HepG2 (cell line): Measurements from ENCODE around the gene NLRC5. TPM values are rescaled to one million over a fixed set of nuclear protein-coding genes. Genes with fewer than 3 reads are reported as not detected.

ENCODE experiments used
- IKZF4 ChIP-seq: sonication (generic); formaldehyde crosslinking; IDR thresholded peaks from 2 replicates; pipeline ENCODE4 v1.5.1; 2020; ENCODE audit warnings: borderline replicate concordance, mild to moderate bottlenecking, low read depth, missing genetic modification reagents; ENCODE audit errors: not compliant biosample characterization
- MXI1 ChIP-seq: IDR thresholded peaks from 3 replicates; pipeline ENCODE4 v1.6.1; 2012; ENCODE audit warnings: low read depth, low read length, inconsistent platforms, borderline replicate concordance
- PAF1 ChIP-seq: IDR thresholded peaks from 2 replicates; pipeline ENCODE4 v1.6.1; 2016; ENCODE audit warnings: missing genetic modification reagents, missing compliant biosample characterization
- ZFP36 ChIP-seq: fragments of 150-350 bp; IDR thresholded peaks from 2 replicates; pipeline ENCODE4 v1.6.1; 2018; ENCODE audit warnings: borderline replicate concordance, low read length, low read depth; ENCODE audit not compliant: partially characterized antibody
- ZFP90 ChIP-seq: sonication (generic); formaldehyde crosslinking; IDR thresholded peaks from 2 replicates; pipeline ENCODE4 v1.8.0; 2022; ENCODE audit warnings: missing genetic modification reagents, mild to moderate bottlenecking, inconsistent platforms, borderline replicate concordance
- ZNF124 ChIP-seq: sonication (generic); formaldehyde crosslinking; IDR thresholded peaks from 2 replicates; pipeline ENCODE4 v1.4.0; 2020; ENCODE audit warnings: missing genetic modification reagents
- ZNF232 ChIP-seq: sonication (generic); formaldehyde crosslinking; IDR thresholded peaks from 2 replicates; pipeline ENCODE4 v1.4.0; 2020; ENCODE audit warnings: missing genetic modification reagents, borderline replicate concordance
- ZNF331 ChIP-seq: sonication (generic); formaldehyde crosslinking; IDR thresholded peaks from 2 replicates; pipeline ENCODE4 v1.4.0; 2020; ENCODE audit warnings: missing genetic modification reagents
- ZNF772 ChIP-seq: sonication (generic); formaldehyde crosslinking; IDR thresholded peaks from 2 replicates; pipeline ENCODE4 v1.5.0; 2020; ENCODE audit warnings: mild to moderate bottlenecking, missing genetic modification reagents
- ZNF777 ChIP-seq: sonication (generic); formaldehyde crosslinking; IDR thresholded peaks from 2 replicates; pipeline ENCODE4 v1.4.0; 2020; ENCODE audit warnings: missing genetic modification reagents
- ZNF780A ChIP-seq: sonication (generic); formaldehyde crosslinking; IDR thresholded peaks from 2 replicates; pipeline ENCODE4 v1.8.0; 2022; ENCODE audit warnings: mild to moderate bottlenecking, missing genetic modification reagents, moderate library complexity
- ZNF878 ChIP-seq: sonication (generic); formaldehyde crosslinking; IDR thresholded peaks from 2 replicates; pipeline ENCODE4 v1.8.1; 2023; ENCODE audit warnings: mild to moderate bottlenecking, missing genetic modification reagents, moderate library complexity
- ZSCAN12 ChIP-seq: sonication (generic); formaldehyde crosslinking; IDR thresholded peaks from 2 replicates; pipeline ENCODE4 v1.9.0; 2021; ENCODE audit warnings: mild to moderate bottlenecking, missing genetic modification reagents
- polyA plus RNA-seq, 8 experiments: library from polyadenylated mRNA; depleted of rRNA in 3 of 8; stranded (reverse) in 7 of 8; unstranded in 1 of 8; fragments of >200 nt; fragmentation: Illumina TruSeq in 4 of 8; extraction: Trizol in 4 of 8; gene quantifications; 2 replicates each; pipeline versions ENCODE4 v1.2.1 to v1.2.3, GENCODE V29; 2011 to 2016; ENCODE audit warnings: low read depth in 4 of 8, missing spikeins in 1 of 8, mixed read lengths in 1 of 8; ENCODE audit not compliant: insufficient read depth in 1 of 8
- total RNA-seq, 5 experiments: library from RNA; depleted of rRNA; stranded (reverse); fragments of >200 nt; fragmentation: Illumina TruSeq; extraction: Trizol; gene quantifications; 2 replicates each; pipeline ENCODE4 v1.2.3, GENCODE V29; 2016; ENCODE audit warnings: low read depth in 1 of 5
- TF ChIP-seq, protein P1 (sequence below): sonication (generic); formaldehyde crosslinking; IDR thresholded peaks from 2 replicates; pipeline ENCODE4 v1.5.0; 2020; ENCODE audit warnings: mild to moderate bottlenecking, missing genetic modification reagents, borderline replicate concordance
- TF ChIP-seq, protein P2 (sequence below): sonication (generic); formaldehyde crosslinking; conservative IDR thresholded peaks from 2 replicates; pipeline ENCODE4 v1.4.0; 2020; ENCODE audit warnings: missing genetic modification reagents
- TF ChIP-seq, protein P3 (sequence below): sonication (generic); formaldehyde crosslinking; conservative IDR thresholded peaks from 2 replicates; pipeline ENCODE4 v1.4.0; 2020; ENCODE audit warnings: mild to moderate bottlenecking, missing genetic modification reagents, moderate library complexity
- TF ChIP-seq, protein P4 (sequence below): IDR thresholded peaks from 2 replicates; pipeline ENCODE4 v1.6.1; 2016

Gene NLRC5
- total and polyA plus RNA-seq, 2 of the 13 experiments (the other 11 are each of a cell fraction or from before 2014, with no cell fraction given) = 6.3 to 12.7 TPM

DNA sequence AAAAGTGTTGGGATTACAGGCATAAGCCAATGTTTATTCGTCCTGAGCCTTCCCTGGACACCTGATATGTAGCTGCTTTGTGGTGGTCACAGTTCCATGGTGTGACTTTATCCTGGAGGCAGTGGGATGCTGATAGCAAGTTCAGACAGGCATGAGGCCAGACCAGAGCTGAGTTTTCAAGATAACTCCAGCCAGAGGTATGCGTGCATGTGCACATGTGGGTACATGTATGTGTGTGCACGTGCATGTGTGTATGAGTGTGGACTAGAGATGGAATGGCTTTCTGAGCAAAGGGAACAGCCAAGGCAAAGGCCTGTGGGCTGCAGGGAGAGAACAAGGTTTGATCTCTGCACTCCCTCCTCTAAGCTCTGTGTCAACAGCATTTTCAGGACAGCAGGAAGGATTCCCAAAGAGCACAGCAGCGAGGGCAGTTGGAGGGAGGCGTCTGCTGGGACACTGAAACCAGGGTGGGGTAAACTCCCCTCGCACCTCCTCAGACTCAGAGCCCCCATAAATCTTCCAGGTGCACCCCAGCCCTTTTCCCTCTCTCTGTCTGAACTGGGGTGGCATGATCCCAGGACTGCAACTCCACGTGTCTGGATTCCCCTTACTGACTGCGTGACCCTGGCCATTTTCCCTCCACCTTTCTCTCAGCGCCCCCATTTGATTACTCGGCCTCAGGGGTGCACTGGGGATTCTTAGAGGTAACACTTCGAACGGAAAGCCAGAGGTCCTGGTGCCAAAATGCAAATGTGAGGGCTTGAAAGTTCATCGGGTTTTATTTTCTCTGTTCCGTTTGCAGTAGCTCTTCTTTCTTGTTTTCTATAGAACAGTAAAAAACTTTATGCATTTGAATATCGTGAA lies 15.3 kb downstream of the NLRC5 start (continued):
- TF ChIP-seq, protein P1, sequence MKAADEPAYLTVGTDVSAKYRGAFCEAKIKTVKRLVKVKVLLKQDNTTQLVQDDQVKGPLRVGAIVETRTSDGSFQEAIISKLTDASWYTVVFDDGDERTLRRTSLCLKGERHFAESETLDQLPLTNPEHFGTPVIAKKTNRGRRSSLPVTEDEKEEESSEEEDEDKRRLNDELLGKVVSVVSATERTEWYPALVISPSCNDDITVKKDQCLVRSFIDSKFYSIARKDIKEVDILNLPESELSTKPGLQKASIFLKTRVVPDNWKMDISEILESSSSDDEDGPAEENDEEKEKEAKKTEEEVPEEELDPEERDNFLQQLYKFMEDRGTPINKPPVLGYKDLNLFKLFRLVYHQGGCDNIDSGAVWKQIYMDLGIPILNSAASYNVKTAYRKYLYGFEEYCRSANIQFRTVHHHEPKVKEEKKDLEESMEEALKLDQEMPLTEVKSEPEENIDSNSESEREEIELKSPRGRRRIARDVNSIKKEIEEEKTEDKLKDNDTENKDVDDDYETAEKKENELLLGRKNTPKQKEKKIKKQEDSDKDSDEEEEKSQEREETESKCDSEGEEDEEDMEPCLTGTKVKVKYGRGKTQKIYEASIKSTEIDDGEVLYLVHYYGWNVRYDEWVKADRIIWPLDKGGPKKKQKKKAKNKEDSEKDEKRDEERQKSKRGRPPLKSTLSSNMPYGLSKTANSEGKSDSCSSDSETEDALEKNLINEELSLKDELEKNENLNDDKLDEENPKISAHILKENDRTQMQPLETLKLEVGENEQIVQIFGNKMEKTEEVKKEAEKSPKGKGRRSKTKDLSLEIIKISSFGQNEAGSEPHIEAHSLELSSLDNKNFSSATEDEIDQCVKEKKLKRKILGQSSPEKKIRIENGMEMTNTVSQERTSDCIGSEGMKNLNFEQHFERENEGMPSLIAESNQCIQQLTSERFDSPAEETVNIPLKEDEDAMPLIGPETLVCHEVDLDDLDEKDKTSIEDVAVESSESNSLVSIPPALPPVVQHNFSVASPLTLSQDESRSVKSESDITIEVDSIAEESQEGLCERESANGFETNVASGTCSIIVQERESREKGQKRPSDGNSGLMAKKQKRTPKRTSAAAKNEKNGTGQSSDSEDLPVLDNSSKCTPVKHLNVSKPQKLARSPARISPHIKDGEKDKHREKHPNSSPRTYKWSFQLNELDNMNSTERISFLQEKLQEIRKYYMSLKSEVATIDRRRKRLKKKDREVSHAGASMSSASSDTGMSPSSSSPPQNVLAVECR (CRISPR knock-in tag) = peak; percentile 53; the same call in 1 of the 2 replicates
- TF ChIP-seq ZFP90 = no peak
- TF ChIP-seq ZNF124 = no peak
- no peak for TF ChIP-seq IKZF4 (CRISPR knock-in tag)
- TF ChIP-seq ZFP36 = no peak
- no peak for TF ChIP-seq MXI1
- TF ChIP-seq PAF1 = no peak
- TF ChIP-seq ZNF331 = peak; percentile 74; the same call in 1 of the 2 replicates
- no peak for TF ChIP-seq ZSCAN12 (CRISPR knock-in tag)
- TF ChIP-seq, protein P2, sequence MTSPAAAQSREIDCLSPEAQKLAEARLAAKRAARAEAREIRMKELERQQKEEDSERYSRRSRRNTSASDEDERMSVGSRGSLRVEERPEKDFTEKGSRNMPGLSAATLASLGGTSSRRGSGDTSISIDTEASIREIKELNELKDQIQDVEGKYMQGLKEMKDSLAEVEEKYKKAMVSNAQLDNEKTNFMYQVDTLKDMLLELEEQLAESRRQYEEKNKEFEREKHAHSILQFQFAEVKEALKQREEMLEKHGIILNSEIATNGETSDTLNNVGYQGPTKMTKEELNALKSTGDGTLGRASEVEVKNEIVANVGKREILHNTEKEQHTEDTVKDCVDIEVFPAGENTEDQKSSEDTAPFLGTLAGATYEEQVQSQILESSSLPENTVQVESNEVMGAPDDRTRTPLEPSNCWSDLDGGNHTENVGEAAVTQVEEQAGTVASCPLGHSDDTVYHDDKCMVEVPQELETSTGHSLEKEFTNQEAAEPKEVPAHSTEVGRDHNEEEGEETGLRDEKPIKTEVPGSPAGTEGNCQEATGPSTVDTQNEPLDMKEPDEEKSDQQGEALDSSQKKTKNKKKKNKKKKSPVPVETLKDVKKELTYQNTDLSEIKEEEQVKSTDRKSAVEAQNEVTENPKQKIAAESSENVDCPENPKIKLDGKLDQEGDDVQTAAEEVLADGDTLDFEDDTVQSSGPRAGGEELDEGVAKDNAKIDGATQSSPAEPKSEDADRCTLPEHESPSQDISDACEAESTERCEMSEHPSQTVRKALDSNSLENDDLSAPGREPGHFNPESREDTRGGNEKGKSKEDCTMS (CRISPR knock-in tag) = no peak
- no peak for TF ChIP-seq ZNF780A (CRISPR knock-in tag)
- TF ChIP-seq ZNF232 = peak; percentile 67; the same call in 1 of the 2 replicates
- TF ChIP-seq, protein P3, sequence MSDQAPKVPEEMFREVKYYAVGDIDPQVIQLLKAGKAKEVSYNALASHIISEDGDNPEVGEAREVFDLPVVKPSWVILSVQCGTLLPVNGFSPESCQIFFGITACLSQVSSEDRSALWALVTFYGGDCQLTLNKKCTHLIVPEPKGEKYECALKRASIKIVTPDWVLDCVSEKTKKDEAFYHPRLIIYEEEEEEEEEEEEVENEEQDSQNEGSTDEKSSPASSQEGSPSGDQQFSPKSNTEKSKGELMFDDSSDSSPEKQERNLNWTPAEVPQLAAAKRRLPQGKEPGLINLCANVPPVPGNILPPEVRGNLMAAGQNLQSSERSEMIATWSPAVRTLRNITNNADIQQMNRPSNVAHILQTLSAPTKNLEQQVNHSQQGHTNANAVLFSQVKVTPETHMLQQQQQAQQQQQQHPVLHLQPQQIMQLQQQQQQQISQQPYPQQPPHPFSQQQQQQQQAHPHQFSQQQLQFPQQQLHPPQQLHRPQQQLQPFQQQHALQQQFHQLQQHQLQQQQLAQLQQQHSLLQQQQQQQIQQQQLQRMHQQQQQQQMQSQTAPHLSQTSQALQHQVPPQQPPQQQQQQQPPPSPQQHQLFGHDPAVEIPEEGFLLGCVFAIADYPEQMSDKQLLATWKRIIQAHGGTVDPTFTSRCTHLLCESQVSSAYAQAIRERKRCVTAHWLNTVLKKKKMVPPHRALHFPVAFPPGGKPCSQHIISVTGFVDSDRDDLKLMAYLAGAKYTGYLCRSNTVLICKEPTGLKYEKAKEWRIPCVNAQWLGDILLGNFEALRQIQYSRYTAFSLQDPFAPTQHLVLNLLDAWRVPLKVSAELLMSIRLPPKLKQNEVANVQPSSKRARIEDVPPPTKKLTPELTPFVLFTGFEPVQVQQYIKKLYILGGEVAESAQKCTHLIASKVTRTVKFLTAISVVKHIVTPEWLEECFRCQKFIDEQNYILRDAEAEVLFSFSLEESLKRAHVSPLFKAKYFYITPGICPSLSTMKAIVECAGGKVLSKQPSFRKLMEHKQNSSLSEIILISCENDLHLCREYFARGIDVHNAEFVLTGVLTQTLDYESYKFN (CRISPR knock-in tag) = peak; percentile 76
- TF ChIP-seq, protein P4, sequence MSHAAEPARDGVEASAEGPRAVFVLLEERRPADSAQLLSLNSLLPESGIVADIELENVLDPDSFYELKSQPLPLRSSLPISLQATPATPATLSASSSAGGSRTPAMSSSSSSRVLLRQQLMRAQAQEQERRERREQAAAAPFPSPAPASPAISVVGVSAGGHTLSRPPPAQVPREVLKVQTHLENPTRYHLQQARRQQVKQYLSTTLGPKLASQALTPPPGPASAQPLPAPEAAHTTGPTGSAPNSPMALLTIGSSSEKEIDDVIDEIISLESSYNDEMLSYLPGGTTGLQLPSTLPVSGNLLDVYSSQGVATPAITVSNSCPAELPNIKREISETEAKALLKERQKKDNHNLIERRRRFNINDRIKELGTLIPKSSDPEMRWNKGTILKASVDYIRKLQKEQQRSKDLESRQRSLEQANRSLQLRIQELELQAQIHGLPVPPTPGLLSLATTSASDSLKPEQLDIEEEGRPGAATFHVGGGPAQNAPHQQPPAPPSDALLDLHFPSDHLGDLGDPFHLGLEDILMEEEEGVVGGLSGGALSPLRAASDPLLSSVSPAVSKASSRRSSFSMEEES (CRISPR knock-in tag) = no peak
- TF ChIP-seq ZNF777 (CRISPR knock-in tag) = no peak
- TF ChIP-seq ZNF772 = no peak
- TF ChIP-seq ZNF878 (CRISPR knock-in tag) = no peak
